Inflammatory macrophage treated with lipopolysaccharide for 1 hour (primary cell): ENCODE results near the gene FBXO22.
"Not testable (repeated sequence)": the region's sequence is repeated elsewhere in the genome, so short reads cannot be mapped to it uniquely, and the experiment has no call there.

Source experiments
- DNase-seq, 2 donors: peaks; one replicate each; pipeline ENCODE4 v3.0.0-alpha.2; 2020 to 2022

FBXO22 gene

DNA sequence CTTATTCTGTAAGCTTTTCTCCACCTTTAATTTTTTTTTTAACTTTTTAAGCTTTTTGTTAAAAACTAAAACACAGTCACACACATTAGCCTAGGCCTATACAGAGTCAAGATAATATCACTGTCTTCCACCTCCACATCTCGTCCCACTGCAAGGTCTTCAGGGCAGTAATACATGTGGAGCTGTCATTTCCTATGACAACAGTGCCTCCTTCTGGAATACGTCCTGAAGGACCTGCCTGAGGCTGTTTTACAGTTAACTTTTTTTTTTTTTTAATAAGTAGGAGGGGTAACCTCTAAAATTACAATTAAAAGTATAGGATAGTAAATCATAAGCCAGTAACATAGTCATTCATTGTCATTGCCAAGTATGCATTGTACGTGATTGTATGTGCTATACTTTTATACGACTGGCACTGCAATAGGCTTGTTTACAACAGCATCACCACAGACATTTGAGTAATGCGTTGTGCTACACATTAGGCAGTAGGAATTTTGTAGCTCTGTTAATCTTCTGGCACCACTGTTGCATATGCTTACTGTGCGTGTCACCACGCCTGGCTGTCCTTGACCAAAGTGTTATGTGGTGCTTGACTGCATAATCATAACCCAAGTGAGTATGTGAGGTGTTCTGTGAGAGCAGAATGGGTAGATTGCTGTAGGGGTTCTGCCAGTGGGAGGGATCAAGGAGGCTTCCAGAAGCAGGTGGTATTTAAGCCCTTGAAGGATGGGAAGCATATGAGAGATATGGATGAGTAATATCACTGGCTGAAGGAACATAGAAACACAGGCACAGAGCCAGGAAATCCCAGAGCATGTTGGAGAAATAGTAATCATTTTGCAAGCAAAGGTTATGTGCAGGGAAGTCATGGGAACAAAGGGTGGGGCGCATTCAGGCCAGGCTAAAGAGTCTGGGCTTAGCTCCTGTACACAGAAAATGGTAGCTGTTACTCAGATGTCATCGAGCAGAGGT is 18.3 kb downstream of the FBXO22 start:
- DNase-seq: peak; percentile 30 to 38

- DNase-seq: no peak
Measured at GRCh38 chr15:75923756-75924155, 20.1 kb downstream of the FBXO22 start.

- no peak for DNase-seq
Measured at GRCh38 chr15:75924576-75924975, 20.9 kb downstream of the FBXO22 start.

DNA sequence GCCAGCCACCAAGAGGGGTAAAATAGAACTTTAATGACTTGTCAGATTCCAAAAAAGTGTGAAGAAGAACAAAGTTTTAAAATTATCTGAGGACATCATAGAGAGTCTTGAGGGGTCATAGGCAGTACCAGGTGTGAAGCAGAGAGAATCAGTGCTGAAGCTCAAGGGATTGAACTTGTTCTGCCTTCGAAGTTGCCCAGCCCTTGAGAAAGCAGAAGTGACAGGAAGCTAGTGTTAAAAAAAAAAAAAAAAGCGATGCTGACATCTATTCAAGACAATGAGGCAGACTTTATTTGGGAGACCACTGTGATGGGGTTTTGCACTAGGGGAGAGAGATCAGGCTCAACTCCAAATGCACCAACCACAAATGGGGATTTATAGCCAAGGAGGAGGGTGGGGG is 21.8 kb downstream of the FBXO22 start:
- DNase-seq: no peak

- no peak for DNase-seq
Measured at GRCh38 chr15:75926931-75927330, 23.3 kb downstream of the FBXO22 start.

GRCh38 chr15:75927601-75928000 is 23.9 kb downstream of the FBXO22 start:
- DNase-seq: no peak

GRCh38 chr15:75928680-75929608 is 25.3 kb downstream of the FBXO22 start:
- no peak for DNase-seq

GRCh38 chr15:75929799-75930565 is 26.3 kb downstream of the FBXO22 start:
- DNase-seq: no peak

GRCh38 chr15:75930866-75931265 is 27.2 kb downstream of the FBXO22 start:
- no peak for DNase-seq

DNA sequence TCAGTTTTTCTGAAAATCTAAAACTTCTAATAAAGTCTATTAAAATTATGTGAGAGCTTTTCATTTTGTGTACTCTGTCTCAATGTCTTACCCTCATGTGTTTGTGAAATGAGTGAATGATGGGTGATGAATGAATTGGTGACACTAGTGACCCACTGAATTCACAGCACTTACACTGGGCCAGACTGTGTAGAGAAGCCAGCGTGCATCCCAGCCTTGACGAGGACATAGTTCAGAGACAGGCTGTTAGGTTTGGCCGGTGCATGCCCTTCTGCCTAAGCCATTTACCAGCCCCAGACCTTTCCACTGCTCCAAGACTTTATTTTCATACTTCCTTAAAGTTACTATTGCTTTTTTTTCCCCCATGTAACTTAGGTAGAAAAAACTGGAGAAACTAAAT is 38.8 kb downstream of the FBXO22 start:
- no peak for DNase-seq

DNA sequence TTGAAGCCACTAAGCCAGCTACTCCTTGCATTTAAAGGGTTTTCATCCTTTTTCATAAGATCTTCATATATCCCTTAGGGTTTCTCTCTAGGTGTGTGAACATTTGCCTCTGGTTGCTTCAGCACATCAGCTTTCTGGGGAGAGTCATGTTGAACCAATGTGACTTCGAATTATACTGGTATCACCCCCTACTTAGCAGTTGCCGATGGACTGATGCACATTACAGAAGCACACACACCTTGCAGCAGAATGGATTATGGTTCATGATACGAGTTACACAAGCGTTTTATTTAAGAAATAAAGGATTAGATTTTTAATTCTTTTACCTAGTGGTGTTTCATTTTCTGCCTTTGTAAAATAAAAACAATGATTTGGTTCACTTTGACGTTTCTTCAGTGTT is 39.6 kb downstream of the FBXO22 start:
- DNase-seq: no peak

GRCh38 chr15:75943713-75944215 is 40.1 kb downstream of the FBXO22 start:
- DNase-seq: peak in 1 of 2 donors; percentile 12

- DNase-seq: peak; percentile 79 to 86
Measured at GRCh38 chr15:75945953-75946352, 42.3 kb downstream of the FBXO22 start.

DNA sequence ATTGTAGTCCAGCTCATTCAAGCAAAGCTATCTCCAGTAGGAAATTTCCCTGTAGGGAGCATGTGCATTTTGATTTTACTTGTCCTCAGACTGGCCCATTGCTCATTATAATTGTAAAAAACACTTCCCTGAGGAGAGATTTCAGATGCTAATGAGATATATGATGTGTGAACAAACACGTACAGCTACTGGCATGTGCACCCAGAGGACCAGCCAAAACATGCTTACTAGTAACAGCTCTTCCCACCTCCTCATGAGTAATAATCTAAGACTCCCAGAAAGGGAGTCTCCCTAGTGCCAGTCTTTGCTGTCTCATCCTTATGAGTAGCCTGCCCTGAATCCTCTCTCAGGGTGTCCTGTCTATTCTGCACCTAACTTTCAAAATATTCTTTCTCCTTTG is 43.4 kb downstream of the FBXO22 start:
- peak; percentile 44 to 77 for DNase-seq

DNA sequence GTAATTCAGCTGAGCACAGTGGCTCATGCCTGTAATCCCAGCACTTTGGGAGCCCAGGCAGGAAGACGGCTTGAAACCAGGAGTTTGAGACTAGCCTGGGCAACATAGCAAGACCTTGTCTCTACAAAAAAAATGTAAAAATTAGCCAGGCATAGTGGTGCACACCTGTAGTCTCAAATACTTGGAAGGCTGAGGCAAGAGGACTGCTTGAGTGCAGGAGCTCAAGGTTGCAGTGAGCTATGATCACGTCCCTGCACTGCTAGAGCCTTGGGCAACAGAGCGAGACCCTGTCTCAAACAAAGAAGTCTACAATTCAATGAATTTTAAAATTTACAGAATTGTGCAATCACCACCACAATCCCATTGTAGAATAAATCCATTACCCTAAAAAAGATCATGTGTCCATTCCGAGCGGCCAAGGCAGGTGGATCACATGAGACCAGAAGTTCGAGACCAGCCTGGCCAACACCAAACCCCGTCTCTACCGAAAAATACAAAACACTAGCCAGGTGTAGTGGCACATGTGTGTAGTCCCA is 45.2 kb downstream of the FBXO22 start:
- no peak for DNase-seq

DNA sequence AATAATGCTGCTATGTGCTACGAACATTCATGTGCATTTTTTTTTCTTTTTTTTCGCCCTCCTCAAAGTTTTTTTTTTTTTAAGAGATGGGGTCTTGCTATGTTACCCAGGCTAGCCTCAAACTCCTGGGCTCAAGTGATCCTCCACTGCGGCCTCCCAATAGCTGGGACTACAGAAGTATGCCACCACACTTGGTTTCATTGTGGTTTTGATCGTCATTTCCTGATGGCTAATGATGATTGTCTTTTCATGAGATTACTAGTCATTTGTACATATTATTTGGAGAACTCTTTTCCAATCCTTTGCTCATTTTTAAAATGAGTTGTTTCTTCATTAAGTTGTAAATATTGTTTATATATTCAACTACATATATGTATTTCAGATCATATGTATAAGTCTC is 48.8 kb downstream of the FBXO22 start:
- peak; percentile 15 to 20 for DNase-seq

DNA sequence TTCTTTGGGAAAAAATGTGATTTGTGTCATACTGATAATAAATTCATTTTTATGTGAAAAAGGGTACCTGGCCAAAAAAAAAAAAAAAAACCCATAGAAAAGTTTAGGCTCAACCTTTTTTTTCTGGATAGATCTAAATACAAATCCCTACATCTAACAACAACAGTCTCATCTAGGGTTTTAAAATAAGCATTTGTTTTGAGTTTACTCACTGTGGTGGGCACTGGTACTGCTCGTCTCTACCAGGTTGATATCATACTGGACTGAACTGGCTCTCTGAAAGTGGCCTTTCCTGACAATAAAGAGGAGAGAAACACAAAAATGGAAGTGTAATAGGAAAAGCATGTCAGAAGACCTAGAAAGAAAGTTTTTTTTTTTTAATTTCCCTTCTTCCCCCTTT is 52.0 kb downstream of the FBXO22 start:
- DNase-seq: no peak

DNA sequence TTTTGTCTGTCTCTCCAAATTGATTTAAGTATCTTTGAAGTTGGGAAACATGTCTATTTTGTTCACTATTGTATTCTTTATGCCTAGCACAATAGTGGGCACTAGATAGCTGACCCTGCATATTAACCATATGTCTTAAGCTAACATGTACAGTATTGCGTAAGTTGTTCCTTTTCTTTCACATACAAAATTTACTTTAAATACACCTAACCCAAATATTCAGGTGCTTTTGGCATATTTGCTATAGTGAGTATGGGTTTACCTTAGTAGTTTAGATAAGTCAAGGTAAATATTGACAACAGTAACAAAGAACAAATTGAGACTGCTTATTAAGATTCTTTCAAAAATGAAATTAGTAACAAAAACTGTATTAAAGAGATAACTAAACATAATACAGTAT is 57.7 kb downstream of the FBXO22 start:
- no peak for DNase-seq

GRCh38 chr15:75966073-75966472 is 62.4 kb downstream of the FBXO22 start:
- peak in 1 of 2 donors; percentile 15 for DNase-seq

- not testable (repeated sequence) for DNase-seq
Measured at GRCh38 chr15:75976766-75977165, 73.1 kb downstream of the FBXO22 start.

DNA sequence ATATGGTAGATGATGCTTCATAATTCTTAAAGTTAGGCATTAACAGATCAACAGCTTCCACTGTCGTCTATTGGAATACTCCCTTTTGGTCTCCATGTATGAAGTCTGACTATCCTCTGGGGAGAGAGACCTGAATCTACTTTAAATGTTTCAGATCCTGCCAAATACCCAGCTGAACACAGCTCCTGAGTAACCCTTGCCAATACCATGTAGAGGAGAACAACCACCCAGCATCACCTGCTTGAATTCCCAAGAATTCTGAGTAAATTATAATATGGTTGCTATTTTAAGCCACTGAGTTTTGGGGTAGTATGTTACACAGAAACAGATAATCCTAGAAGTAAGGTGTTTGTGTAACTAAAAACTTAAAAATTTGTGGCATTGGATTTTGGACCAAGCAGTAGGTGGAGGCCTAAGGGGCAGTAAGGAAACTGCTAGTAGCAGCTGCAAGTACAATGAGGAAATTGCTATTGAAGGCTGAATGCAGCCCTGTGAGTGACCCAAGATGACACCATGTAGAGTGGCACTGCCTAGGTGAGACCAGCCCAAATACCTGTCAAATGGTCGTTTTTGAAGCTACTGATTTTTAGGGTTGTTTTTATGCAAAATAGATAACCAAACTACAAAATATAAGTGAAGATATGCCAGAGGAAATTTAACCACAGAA is 77.6 kb downstream of the FBXO22 start:
- DNase-seq: no peak

DNA sequence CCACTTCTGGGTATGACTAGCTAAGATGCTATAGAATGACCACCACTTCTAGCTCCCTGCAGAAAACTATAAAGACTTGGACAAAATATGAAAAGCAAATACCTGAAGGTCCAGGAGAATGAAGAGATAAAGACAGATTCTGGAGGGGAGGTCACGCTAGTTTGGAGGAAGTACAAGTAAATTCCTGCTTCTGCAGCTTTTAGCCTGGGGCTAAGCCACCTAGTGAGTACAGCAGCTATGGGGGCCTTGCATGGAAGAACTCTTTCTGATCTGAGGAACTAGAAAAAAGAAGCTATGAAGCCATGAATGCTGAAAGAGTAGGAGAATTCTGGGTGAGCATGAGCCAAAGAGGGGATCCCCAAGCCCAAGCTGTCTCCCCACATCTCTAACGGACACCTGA is 78.8 kb downstream of the FBXO22 start:
- no peak for DNase-seq
